Measurements from ENCODE around the gene POU2F1. TPM values are rescaled to one million over a fixed set of nuclear protein-coding genes. Genes with fewer than 3 reads are reported as not detected.

The POU2F1 gene
- total RNA-seq, 4 donors from 2014 or later: 8.4 to 32.1 (median 17.5) TPM

DNA sequence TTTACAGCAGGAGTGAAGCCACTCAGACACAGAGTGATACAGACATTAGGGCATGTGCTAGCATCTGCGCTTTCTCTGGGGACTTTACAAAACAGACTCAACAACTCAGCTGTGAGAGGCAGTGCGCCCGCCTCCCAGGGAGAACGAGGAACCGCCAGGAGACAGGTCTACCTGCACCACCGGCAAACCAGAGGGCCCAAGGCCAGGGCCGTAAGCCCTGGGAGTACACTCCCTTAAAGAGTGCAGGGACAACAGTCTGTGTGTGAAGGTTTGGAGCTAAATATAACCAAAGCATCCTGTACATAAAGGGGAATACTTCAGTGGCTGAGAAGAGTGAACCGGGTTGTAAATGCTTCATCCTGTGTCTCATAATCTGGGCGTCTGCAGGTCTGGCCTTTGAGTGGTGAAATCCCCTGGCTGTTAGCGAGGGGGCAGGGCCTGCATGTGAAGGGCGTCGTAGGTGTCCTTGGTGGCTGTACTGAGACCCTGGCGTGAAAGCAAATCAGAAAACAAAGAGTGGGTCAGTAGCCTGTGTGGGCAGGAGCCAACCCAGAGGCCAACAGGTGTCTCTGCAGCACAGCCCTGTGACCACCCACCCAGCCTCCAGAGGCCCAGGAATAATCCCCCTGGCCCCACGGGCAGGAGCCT is 210.7 kb downstream of the POU2F1 start:
- TF ChIP-seq POLR2A (IDR thresholded peaks at IDR 0.05): no peak
- no peak for TF ChIP-seq POLR2AphosphoS5 (IDR thresholded peaks at IDR 0.05)
- no peak for TF ChIP-seq EP300 (IDR thresholded peaks at IDR 0.05)
- TF ChIP-seq CTCF (IDR thresholded peaks at IDR 0.05): no peak
- Histone ChIP-seq H3K36me3 (no peaks in the 10 kb centered on the region), H3K4me3 (no peak overlapping the region), H3K9me3 (no peaks in the 10 kb centered on the region), H3K27me3 (no peaks in the 10 kb centered on the region), H3K4me1 (peaks cover 6% of the 10 kb centered on the region), H3K27ac (no peak overlapping the region)
- 82% methylated on average over 12 of the region's 14 CpGs for WGBS
- DNase-seq (ENCODE audit: low spot score in 2 of 2): no peak

- Histone ChIP-seq H3K27me3 (no peaks in the 10 kb centered on the region), H3K36me3 (no peaks in the 10 kb centered on the region), H3K9me3 (no peaks in the 10 kb centered on the region), H3K27ac (no peak overlapping the region), H3K4me1 (peaks cover 6% of the 10 kb centered on the region), H3K4me3 (no peak overlapping the region)
- WGBS: 89% methylated on average over 8 of the region's 8 CpGs
- no peak for TF ChIP-seq CTCF (IDR thresholded peaks at IDR 0.05)
- no peak for TF ChIP-seq EP300 (IDR thresholded peaks at IDR 0.05)
- TF ChIP-seq POLR2AphosphoS5 (IDR thresholded peaks at IDR 0.05): no peak
- DNase-seq (ENCODE audit: low spot score in 2 of 2): no peak
Measured at GRCh38 chr1:167431909-167432650, 211.4 kb downstream of the POU2F1 start.

DNA sequence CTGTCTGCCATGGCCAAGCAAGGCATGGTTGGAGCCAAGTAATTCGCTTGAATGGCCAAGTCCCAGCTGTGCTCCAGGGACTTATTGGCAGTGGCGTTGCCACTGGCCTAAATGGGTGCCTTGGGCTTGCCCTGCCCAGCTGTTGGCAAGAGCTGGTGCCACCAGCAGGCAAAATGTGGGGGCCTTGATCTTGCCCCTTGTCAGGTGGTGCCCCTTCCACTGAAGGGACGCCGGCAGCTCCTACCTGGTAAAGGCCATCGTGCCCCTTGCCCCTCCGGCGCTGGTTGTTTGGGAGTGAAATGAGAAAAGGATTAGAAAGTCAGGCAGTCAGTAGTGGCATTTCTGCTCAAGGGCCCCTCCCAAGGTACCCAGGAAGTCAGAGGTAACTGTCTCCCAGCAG is 212.1 kb downstream of the POU2F1 start:
- Histone ChIP-seq H3K36me3 (no peaks in the 10 kb centered on the region), H3K27me3 (no peaks in the 10 kb centered on the region), H3K27ac (no peak overlapping the region), H3K4me1 (peaks cover 6% of the 10 kb centered on the region), H3K4me3 (no peak overlapping the region), H3K9me3 (no peaks in the 10 kb centered on the region)
- 97% methylated on average over 6 of the region's 7 CpGs for WGBS
- DNase-seq (ENCODE audit: low spot score in 2 of 2): no peak
- TF ChIP-seq CTCF (IDR thresholded peaks at IDR 0.05) (no peak), POLR2AphosphoS5 (IDR thresholded peaks at IDR 0.05) (no peak), POLR2A (IDR thresholded peaks at IDR 0.05) (no peak), EP300 (IDR thresholded peaks at IDR 0.05) (no peak)

DNA sequence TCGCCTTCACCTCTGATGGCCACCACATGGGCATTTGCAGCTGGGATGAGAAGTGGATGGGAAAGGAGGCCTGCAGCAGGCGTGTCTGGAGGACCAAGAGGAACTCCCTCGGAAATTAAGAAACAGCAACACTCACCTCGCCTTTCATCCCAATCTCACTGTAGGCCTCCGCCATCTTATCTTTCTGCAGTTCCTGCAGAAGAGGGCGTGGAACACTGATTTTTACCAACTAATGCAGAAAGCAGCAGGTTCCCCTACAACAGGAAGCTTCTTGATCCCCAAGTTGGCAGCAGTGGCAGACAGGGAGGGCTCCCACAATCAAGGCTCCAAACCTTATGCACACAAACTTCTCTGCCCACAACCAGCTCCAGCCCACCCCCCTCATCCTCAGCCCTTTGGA is 213.2 kb downstream of the POU2F1 start:
- TF ChIP-seq POLR2AphosphoS5 (IDR thresholded peaks at IDR 0.05) (no peak), EP300 (IDR thresholded peaks at IDR 0.05) (no peak), CTCF (IDR thresholded peaks at IDR 0.05) (no peak), POLR2A (IDR thresholded peaks at IDR 0.05) (no peak)
- peaks cover 3% of the 10 kb centered on the region for H3K4me1 ChIP-seq
- H3K27ac ChIP-seq: no peak overlapping the region
- no peaks in the 10 kb centered on the region for H3K9me3 ChIP-seq
- H3K36me3 ChIP-seq: no peaks in the 10 kb centered on the region
- no peak for DNase-seq (ENCODE audit: low spot score in 2 of 2)
- peaks cover 7% of the 10 kb centered on the region for H3K27me3 ChIP-seq
- H3K4me3 ChIP-seq: no peak overlapping the region
- WGBS: 88% methylated on average over 6 of the region's 6 CpGs

GRCh38 chr1:167434306-167434705 is 213.6 kb downstream of the POU2F1 start:
- peaks cover 5% of the 10 kb centered on the region for H3K4me1 ChIP-seq
- 71% methylated on average over 3 of the region's 6 CpGs for WGBS
- no peak overlapping the region for H3K27ac ChIP-seq
- H3K27me3 ChIP-seq: peaks cover 11% of the 10 kb centered on the region
- no peak for DNase-seq (ENCODE audit: low spot score in 2 of 2)
- H3K9me3 ChIP-seq: no peaks in the 10 kb centered on the region
- no peaks in the 10 kb centered on the region for H3K36me3 ChIP-seq
- no peak overlapping the region for H3K4me3 ChIP-seq
- TF ChIP-seq POLR2AphosphoS5 (IDR thresholded peaks at IDR 0.05): no peak
- no peak for TF ChIP-seq CTCF (IDR thresholded peaks at IDR 0.05)
- no peak for TF ChIP-seq POLR2A (IDR thresholded peaks at IDR 0.05)
- TF ChIP-seq EP300 (IDR thresholded peaks at IDR 0.05): no peak

All from suprapubic skin (tissue), 4 donors.